GM21381 (cell line): ENCODE results near the gene PLSCR1.
A peak's percentile ranks its signal among the peaks of the same experiment; 100 is the strongest.
"Not testable (repeated sequence)": the region's sequence is repeated elsewhere in the genome, so short reads cannot be mapped to it uniquely, and the experiment has no call there.

Experiments used
- ATAC-seq: cut with Tn5 transposase; IDR thresholded peaks from one replicate; pipeline ENCODE4 v1.9.1; 2021; ENCODE audit warnings: mild to moderate bottlenecking, moderate library complexity; ENCODE audit not compliant: unreplicated experiment

The PLSCR1 gene

DNA sequence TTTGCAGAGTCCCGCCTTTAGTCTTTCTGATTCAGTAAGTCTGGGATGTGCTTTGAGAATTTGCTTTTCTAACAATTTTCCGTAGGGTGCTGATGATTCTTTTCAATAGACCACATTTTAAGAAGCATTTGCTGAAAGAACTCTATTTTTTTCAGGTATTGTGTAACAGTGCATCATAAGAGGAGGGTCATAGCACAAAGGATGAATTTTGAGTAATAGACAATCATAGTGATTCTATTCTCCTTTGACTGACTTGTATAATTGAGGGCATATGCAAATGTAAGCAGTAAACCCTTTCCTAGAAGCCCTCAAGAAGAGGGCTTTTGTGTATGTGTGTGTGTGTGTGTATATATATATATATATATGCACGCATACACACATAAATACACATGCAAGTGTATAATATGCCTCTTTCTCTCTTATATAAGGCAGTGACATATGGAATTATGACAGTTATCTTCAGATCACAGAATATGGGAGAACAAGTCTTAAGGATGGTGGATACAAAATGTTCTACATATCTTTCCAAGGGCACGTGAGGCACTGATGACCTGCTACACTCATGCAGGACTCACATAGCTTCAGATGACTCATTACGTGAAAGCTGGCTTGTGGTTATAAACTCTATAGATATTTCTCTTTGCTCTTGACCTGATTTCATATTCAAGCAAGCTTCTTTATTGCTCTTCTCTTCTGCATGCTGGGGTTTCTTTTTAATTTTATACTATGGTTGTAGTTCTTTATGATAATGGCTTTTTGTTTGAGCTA lies 6.5 kb upstream of the PLSCR1 start:
- peak; percentile 96 for ATAC-seq

DNA sequence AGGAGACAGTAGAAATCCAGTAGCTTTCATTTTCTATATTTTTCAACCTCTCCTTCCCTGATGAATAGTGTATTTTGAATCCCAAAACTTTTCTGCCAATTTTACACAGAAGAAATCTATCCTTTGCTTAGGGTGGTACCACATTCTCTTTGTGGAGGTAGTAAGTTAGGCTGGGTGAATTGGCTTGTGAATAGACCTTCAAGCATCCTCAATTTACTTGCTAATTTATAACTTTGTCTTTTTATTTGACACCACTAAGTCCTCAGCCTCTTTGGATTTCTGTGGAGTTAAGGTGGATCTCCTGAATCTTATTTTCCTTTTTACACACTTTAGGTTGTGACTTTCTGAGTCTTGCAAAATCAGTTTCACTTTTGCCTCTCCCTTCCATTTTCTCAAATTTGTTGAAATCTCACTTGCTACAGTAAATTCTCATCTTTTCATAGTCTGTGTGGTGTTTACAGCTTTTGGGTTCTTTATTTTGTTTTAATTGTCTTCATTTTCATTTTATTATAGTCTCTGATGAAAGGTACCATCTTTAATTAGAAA lies 5.7 kb upstream of the PLSCR1 start:
- no peak for ATAC-seq

DNA sequence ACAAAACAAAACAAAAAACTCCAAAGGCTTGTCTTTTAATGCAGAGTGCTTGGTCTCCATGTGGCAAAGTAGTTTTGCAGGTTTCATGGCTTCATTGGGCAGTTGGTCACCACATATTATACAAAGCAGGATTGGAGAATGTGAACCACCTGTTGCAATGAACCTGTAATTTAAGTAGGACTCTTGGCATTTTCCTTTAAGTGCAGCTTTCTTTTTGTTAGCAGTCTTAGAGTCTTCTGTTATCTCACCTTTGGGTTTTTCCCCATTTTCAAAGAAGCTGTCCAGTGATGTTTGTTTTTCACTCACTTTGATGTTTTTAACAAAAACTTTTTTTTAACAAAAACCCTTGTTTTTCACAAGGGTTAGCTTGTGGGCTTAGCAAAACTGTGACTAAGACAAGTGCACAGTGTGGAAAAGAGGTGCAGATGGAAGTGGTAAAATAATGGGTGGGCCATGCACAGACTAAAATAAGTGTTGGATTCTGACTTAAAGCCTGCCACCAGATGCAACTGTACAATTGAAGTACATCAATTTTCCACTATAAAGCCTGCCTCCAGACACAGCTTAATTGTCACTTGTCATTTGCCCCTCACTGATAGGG lies 2.9 kb upstream of the PLSCR1 start:
- no peak for ATAC-seq

DNA sequence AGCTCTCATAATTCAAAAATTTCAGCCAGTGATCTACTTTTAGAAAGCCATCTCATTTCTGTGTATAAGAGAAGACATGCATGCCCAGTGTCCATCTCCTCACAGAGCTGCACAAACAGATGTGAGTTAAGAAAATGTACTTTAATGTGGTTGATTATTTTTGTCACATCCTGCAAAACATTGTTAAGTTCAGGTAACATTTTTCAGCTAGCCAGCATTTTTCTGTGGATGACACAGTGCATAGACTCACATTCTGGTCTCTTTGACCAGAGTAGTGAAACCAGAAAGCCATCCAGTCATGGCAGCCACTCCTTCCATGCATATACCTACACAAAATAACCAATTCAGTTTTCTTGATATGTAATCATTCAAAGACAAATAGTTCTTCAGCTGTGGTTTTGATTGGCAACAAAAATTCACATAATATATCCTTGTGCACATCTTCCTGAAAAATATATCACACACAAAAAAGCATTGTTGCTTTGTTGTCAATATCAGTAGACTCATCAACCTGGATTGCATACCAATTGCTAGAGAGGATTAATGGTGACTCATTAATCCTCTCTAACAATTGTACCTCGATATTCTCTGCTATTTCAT lies 2.1 kb upstream of the PLSCR1 start:
- no peak for ATAC-seq

DNA sequence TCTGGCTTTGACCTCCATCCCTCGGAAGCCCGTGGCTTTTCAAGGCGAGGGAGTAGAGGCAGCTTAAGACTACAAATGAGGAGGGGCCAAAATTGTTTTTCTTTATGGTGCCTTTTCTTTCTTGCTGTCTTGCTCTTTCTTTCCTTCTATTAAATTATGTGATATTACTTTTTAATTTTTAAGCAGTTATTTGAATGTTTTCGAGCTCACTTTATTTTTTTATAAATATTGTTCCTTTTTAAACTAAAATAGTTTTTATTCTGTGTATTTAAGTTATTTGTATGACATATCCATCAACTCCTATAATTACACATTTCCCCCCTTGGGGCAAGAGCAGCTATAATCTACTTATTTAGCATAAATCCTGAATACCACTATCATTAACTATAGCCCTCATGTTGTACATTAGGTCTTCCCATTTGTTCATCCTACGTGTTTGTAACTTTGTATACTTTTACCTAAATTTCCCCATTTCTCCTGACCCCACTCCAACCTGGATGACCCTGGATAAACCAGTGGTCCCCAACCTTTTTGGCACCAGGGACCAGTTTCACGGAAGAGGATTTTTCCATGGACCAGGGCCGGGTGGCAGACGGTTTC lies 622 bp upstream of the PLSCR1 start:
- ATAC-seq: no peak

DNA sequence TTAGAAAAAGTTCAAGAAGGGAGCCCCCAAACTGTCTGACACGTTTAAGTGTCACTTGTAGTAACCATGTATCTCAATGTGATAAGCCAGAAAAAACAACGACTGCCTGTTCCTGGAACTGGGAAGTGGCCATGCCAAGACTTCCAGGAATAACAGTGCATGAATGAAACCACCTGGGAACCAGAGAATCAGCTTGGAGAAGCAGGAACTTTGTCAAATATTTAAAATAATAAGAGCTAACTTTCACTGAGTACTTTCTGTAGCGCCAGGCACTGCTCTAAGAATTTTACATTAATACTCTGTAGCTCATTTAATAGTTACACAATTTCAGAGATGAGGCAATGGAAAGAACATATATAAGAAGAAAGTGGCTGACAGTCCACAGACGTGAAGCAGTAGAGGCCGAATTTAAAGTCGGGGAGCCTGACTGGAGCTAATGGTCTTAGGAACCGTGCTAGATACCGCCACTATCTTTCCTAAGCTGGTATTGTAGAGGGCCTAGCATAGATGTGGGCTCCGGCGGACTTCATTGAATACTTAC lies 876 bp downstream of the PLSCR1 start:
- peak; percentile 7 for ATAC-seq

DNA sequence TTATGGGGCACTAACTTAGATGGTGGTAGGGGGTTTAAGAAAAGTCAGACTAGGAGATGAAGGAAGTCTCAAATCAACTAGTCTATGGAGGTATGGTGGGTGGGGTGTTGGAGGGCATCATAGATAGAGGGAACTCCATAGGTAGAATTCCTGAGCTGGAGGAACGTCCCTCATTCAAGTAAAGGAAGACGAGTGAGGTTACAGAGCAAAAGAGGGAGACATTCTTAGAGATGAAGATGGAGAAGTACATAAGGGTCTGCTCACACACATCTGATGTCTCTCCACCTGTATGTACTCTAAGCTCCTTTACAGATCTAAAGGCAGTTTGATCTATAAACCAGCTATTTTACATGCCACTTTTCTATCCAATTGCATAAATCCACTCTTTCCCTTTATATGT lies 1.4 kb downstream of the PLSCR1 start:
- no peak for ATAC-seq

DNA sequence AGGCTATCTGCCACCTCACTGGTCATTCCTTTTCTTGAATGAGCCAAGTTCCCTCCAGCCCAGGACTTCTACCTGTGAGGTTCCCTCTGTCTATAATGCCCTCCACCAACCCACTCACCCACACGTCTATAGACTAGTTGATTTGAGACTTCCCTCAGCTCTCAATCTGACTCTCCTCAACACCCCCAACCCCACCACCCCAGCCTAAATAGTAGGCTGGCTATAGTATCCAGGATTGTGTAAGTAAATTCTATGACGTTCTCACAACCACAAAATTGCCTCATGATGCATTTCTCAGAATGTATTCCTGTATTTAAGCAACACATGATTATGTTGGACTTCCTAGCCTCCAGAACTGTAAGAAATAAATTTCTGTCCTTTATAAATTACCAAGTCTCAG lies 2.2 kb downstream of the PLSCR1 start:
- ATAC-seq: no peak

DNA sequence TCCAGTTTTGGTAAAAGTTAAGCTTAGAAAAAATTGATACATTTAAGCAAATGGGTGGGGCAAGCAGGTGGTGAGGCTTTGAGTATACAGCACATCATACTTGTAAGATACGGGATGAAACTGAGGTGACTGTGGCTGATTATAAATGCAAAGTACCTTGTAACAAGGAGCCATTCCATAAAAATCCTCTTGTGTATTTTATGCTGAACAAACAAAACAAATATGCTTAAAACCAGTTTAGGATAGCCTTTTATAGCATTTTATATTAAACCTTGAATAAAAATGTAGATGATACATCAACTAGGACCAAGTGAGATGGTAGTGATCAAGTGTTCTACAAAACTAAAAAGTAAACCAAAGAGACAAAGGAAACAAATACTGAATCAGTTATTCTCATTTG lies 3.4 kb downstream of the PLSCR1 start:
- ATAC-seq: no peak

DNA sequence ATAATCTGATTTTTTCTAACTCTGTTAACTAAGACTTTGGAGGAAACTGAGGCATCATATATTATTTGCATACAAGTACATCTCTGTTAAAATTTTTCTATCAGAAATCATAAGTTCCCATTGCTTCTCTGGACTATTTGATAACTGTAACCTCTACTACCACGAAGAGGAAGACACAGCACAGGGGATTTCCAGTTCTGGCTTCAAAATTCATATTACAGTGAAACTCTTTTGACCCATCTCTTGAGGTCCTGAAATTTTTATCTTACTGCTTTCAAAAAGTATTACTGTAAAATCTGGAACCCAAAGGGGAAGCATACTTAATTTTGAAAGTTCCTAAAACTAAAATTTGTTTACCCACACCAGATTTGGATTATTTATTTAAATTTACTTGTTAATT lies 4.2 kb downstream of the PLSCR1 start:
- no peak for ATAC-seq

DNA sequence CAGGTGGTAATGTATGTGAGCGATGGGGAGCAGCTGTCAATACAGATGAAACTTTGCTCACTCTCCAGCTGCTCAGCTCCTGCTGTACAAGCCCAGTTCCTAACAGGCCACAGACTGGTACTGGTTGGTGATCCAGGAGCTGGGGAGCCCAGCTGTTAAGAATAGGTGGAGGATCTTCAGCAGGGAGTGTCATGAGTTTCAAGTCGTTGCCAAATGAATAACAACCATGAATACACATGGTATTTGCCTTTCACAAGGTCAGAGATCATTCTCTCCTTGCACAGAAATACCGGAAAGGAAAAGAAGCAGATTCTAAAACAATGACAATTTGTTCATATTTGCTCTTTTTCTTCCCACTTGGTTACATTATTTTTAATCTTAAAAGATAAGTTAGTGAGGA lies 5.1 kb downstream of the PLSCR1 start:
- no peak for ATAC-seq

DNA sequence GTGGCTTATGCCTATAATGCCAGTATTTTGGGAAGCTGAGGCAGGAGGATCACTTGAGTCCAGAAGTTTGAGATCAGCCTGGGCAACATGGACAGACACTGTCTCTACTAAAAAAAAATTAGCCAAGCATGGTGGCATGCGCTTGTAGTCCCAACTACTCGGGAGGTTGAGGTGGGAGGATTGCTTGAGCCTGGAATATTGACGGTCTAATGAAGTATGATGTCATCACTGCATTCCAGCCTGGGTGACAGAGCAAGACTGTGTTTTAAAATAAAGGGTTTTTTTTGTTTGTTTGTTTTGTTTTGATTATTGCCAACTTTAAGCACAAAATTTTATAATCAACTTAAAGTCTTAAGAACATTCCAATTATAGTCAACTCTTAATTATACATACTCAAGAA lies 6.8 kb downstream of the PLSCR1 start:
- no peak for ATAC-seq

DNA sequence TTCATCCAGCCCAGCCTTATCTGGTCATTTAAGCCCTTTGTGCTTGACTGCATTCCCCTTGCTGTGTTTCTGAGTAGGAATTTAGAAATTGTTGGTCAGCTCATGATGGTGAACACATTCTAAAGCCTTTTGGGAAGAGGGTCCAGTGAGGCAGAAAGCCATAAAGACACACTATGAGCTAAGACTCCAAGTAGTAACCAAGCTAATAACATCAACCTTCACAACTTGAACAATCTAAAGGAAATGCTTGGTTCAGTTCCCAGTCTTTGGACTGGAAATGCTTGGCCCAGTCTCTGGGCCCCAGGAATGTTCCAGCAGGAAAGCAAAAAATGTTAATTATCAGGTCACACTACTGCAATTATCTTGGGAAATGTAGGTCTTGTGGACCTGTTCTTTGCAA lies 7.7 kb downstream of the PLSCR1 start:
- ATAC-seq: no peak

DNA sequence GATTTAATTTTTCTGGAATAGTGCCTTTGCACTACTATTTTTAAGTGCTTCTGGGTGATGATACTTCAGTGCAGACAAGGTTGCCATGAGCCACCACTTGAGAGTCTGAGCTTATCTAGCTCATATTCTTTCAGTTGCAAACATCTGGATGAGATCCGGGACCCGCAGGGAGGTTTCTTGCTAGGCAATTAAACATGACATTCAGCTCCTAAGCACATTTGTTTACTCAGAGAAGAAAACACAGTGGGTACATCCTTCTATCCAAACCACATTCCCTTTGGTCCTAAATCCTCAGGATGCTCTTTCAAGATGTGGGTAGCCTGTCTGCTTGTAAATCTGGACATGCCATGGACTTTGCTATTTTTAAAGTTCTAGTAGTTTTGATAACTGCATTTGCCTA lies 12.0 kb downstream of the PLSCR1 start:
- no peak for ATAC-seq

DNA sequence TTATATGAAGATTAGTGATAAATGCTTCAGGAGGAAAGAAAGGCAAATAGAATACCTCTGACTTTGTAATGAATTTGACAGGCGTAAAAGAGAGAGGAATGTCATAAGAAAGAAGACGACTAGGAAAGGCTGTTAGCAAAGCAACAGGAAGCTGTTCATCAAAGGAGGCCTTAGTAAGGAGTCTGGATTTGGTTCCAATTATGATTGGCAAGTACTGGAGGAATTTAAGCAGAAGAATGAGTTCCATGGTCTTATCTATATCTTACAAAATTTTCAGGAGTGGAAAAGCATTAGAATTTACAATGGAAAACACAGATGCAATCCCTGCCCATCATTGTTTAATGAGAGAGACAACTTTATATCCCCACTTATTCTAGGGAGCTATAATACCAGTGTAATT lies 13.8 kb downstream of the PLSCR1 start:
- no peak for ATAC-seq

DNA sequence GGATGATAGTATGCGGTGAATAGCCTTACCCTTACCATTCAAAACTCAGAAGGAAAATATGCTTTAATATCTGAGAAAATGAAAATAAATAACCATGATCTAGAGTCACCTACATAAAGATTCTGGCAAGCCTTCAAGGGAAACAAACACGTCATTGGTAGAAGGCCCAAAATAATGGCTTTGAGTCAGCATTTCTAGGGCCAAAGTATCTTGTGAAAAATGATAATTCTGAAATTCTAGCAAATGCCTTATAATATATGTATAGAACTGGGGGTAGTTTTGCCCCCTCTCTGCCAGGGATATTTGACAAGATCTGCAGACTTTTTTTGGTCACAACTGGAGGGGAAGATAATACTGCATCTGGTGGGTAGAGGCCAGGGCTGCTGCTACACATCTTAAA lies 15.4 kb downstream of the PLSCR1 start:
- ATAC-seq: no peak

DNA sequence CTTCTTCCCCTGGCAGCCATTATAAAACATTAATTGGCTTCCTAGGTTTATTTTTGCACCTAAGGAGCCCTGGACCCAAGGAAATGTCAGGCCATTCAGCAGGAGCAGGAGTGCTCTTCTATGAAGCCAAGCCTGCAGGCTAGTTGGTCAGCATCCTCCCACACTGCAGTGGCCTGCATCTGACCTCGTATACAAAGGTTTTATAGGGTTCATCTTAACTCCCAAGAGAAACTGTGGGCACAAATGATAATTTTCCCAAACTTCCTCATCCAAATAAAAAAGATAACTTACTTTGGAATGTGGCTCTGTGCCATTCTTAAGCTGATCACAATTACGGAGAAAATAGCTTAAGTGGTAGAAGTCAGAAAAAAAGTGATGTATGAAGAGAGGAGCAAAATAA lies 19.4 kb downstream of the PLSCR1 start:
- ATAC-seq: no peak

DNA sequence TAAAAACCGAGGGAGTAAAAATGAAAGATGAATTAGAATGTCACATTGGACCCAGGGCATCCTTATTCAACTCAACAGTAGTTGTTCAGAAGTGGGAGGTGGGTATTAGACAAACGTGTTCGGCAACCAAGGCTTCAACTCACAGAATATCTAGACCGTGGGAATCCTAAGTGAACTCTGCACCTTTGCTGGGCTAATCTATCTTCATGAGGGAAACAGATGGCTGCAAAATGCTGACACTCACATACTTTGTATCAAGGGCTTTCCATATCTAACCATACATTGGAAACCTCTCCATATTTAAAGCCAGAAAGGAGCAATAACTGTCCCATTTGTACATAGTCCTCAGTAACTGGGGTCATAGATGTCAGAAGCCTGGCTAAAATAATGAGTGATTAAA lies 20.9 kb downstream of the PLSCR1 start:
- ATAC-seq: no peak

DNA sequence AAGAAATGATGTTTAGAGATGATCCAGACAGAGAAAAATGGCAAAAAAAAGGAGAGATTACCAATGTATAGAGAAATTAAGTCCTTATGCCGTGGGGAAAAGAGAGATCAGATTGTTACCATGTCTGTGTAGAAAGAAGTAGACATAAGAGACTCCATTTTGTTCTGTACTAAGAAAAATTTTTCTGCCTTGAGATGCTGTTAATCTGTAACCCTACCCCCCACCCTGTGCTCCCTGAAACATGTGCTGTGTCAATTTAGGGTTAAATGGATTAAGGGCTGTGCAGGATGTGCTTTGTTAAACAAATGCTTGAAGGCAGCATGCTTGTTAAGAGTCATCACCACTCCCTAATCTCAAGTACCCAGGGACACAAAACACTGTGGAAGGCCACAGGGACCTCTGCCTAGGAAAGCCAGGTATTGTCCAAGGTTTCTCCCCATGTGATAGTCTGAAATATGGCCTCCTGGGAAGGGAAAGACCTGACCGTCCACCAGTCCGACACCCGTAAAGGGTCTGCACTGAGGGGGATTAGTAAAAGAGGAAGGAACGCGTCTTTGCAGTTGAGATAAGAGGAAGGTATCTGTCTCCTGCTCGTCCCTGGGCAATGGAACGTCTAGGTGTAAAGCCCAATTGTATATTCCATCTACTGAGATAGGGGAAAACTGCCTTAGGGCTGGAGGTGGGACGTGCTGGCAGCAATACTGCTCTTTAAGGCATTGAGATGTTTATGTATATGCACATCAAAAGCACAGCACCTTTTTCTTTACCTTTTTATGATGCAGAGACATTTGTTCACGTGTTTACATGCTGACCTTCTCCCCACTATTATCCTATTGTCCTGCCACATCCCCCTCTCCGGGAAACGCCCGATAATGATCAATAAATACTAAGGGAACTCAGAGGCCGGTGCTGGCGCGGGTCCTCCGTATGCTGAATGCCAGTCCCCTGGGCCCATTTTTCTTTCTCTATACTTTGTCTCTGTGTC lies 21.9 kb downstream of the PLSCR1 start:
- ATAC-seq: not testable (repeated sequence)

DNA sequence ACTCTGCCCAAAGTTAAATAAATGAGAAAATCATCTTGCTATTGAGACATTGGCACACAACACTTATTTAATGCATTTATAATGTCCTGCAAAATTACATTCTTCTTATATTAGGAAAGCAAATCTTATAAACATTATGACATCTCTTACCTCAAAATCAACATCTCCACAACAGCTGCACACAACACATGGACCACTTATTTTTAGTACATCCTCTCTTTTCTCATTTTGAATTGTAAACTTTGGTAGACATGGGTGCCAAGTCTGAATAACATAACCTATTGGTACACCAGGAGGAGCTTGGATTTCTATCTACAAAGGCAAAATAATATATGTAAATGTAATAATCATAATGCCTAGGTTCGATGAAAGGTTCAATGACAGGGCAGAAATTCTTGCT lies 23.0 kb downstream of the PLSCR1 start:
- no peak for ATAC-seq
